Panc1 (cell line): Measurements from ENCODE around the gene ADARB2. TPM values are rescaled to one million over a fixed set of nuclear protein-coding genes. Genes with fewer than 3 reads are reported as not detected.

Experiments
- ATAC-seq: fragments of 200-7000 bp; cut with Tn5 transposase; 2 replicates; pipeline ENCODE4 v1.9.1; 2020; ENCODE audit warnings: mild to moderate bottlenecking, moderate library complexity
- BruUV-seq: library from RNA; stranded (reverse); fragments of 400-500 nt; replicated peaks from 2 replicates; lab custom pipeline; 2021; lab: Mats Ljungman, UMichigan
- CTCF ChIA-PET: fragments of 300-600 bp; sonication (Branson Sonifier 250); formaldehyde crosslinking; loops from one replicate; lab custom pipeline; 2022; ENCODE audit warnings: antibody characterized with exemption; lab: Charles Lee
- POLR2A ChIA-PET: fragments of 300-600 bp; sonication (Branson Sonifier 250); formaldehyde crosslinking; loops from one replicate; lab custom pipeline; 2022; ENCODE audit warnings: antibody characterized with exemption; lab: Charles Lee
- DNase-seq: peaks from one replicate; pipeline ENCODE4 v3.0.0-alpha.2; 2010; ENCODE audit warnings: low read depth, low spot score
- H3K27ac ChIP-seq: 2 replicates; pipeline ENCODE4 v1.5.1; 2011; ENCODE audit warnings: mild to moderate bottlenecking, low read length, inconsistent platforms
- H3K27me3 ChIP-seq: fragments of 200-500 bp; sonication (Bioruptor generic); 2 replicates; pipeline ENCODE4 v1.6.0; 2014; ENCODE audit warnings: low read length, inconsistent platforms; ENCODE audit not compliant: control insufficient read depth, insufficient read depth
- H3K36me3 ChIP-seq: fragments of 200-500 bp; sonication (Bioruptor generic); 2 replicates; pipeline ENCODE4 v1.5.1; 2014; ENCODE audit warnings: inconsistent platforms, mild to moderate bottlenecking, low read length, moderate library complexity; ENCODE audit not compliant: control insufficient read depth, insufficient read depth
- H3K4me1 ChIP-seq: 2 replicates; pipeline ENCODE4 v1.5.1; 2011; ENCODE audit warnings: inconsistent platforms, mild to moderate bottlenecking, low read length, moderate library complexity; ENCODE audit not compliant: control insufficient read depth, insufficient read depth
- H3K4me3 ChIP-seq, 2 experiments: 2 replicates each; pipeline ENCODE4 v1.5.1; 2011 to 2012; ENCODE audit warnings: low read depth in 2 of 2, low read length in 2 of 2, mild to moderate bottlenecking in 2 of 2, inconsistent platforms in 1 of 2, moderate library complexity in 1 of 2
- H3K9me3 ChIP-seq: fragments of 200-500 bp; sonication (Bioruptor generic); 2 replicates; pipeline ENCODE4 v1.5.1; 2014; ENCODE audit warnings: low read depth, mild to moderate bottlenecking, inconsistent platforms, low read length, moderate library complexity; ENCODE audit not compliant: control insufficient read depth, insufficient read depth
- CTCF ChIP-seq: fragments of 450-650 bp; IDR thresholded peaks from 2 replicates; pipeline ENCODE4 v1.5.1; 2017; ENCODE audit warnings: mild to moderate bottlenecking
- POLR2AphosphoS5 ChIP-seq: IDR thresholded peaks from 2 replicates; pipeline ENCODE4 v1.6.1; 2012; ENCODE audit warnings: mild to moderate bottlenecking, low read depth, low read length, moderate library complexity
- REST ChIP-seq, 2 experiments: IDR thresholded peaks; 2 replicates each; pipeline ENCODE4 v1.6.1; 2011 to 2012; ENCODE audit warnings: low read depth in 2 of 2, control low read depth in 1 of 2, low read length in 1 of 2, mild to moderate bottlenecking in 1 of 2, moderate library complexity in 1 of 2; ENCODE audit not compliant: insufficient read depth in 1 of 2
- SIN3A ChIP-seq: IDR thresholded peaks from 2 replicates; pipeline ENCODE4 v1.6.1; 2012; ENCODE audit warnings: low read depth, mild to moderate bottlenecking, low read length, moderate library complexity, borderline replicate concordance; ENCODE audit not compliant: insufficient read depth
- TCF7L2 ChIP-seq: IDR thresholded peaks from 2 replicates; pipeline ENCODE4 v1.6.1; 2011; ENCODE audit warnings: mild to moderate bottlenecking, low read depth, low read length, inconsistent platforms
- in situ Hi-C: cut with HindIII; loops from 2 replicates; pipeline ENCODE4 v1.10.0; 2016; ENCODE audit warnings: low sequenced_read_pairs, low pct_unique_long_range_greater_than_20kb
- intact Hi-C: fragments of 100-400 bp; cut with micrococcal nuclease; formaldehyde crosslinking; loops from one replicate; pipeline ENCODE4 v1.10.0; 2022; ENCODE audit not compliant: unreplicated experiment
- total RNA-seq: library from RNA; stranded (reverse); gene quantifications from one replicate; pipeline ENCODE4 v1.2.1, GENCODE V29; 2021; ENCODE audit not compliant: unreplicated experiment

ADARB2 gene
- total RNA-seq, 1 experiment from 2014 or later: 0.31 TPM

- Histone ChIP-seq H3K4me3 (no peak overlapping the region), H3K9me3 (peaks cover 5% of the 10 kb centered on the region; the same call in 1 of the 2 replicates), H3K36me3 (no peaks in the 10 kb centered on the region), H3K4me1 (no peaks in the 10 kb centered on the region), H3K27ac (no peak overlapping the region), H3K27me3 (no peaks in the 10 kb centered on the region)
- TF ChIP-seq CTCF (no peak), POLR2AphosphoS5 (no peak), TCF7L2 (no peak), SIN3A (no peak), REST (IDR thresholded peaks at IDR 0.05; ENCODE audit: insufficient read depth in 1 of 2, low read depth in 2 of 2, low read length in 1 of 2) (no peak)
- CTCF ChIA-PET: no interaction called here
- POLR2A ChIA-PET: no interaction called here
- intact Hi-C loops (no loop called here), in situ Hi-C loops (no loop called here)
- DNase-seq (no peak), ATAC-seq (no peak)
- BruUV-seq: no TSS peak
Observed at GRCh38 chr10:1709161-1709560, 28.2 kb downstream of the ADARB2 start.

- Histone ChIP-seq H3K27me3 (no peaks in the 10 kb centered on the region), H3K4me3 (no peak overlapping the region), H3K9me3 (peaks cover 5% of the 10 kb centered on the region; the same call in 1 of the 2 replicates), H3K4me1 (no peaks in the 10 kb centered on the region), H3K36me3 (no peaks in the 10 kb centered on the region), H3K27ac (no peak overlapping the region)
- in situ Hi-C loops (no loop called here), intact Hi-C loops (no loop called here)
- no peak for DNase-seq
- ATAC-seq: no peak
- BruUV-seq: no TSS peak
- no peak for TF ChIP-seq CTCF
- TF ChIP-seq REST (IDR thresholded peaks at IDR 0.05; ENCODE audit: insufficient read depth in 1 of 2, low read depth in 2 of 2, low read length in 1 of 2): no peak
- no peak for TF ChIP-seq SIN3A
- TF ChIP-seq TCF7L2: no peak
- TF ChIP-seq POLR2AphosphoS5: no peak
- ChIA-PET CTCF (no interaction called here), POLR2A (no interaction called here)
Observed at GRCh38 chr10:1708746-1709145, 28.6 kb downstream of the ADARB2 start.
